SK-MEL-5 (cell line): ENCODE measurements around the gene SPX. TPM values are rescaled to one million over a fixed set of nuclear protein-coding genes. Genes with fewer than 3 reads are reported as not detected.

Experiments
- DNase-seq: peaks from one replicate; pipeline ENCODE4 v3.0.0-alpha.2; 2016; ENCODE audit warnings: low read depth, low spot score
- in situ Hi-C: cut with HindIII; loops from 2 replicates; pipeline ENCODE4 v1.10.0; 2016; ENCODE audit warnings: low sequenced_read_pairs, high pct_unique_total_duplicates, low pct_unique_long_range_greater_than_20kb
- total RNA-seq: library from RNA; depleted of rRNA; stranded (reverse); fragments of >200 nt; shearing (Covaris generic); gene quantifications from 2 replicates; pipeline ENCODE4 v1.2.3, GENCODE V29; 2014; rRNA removed

SPX gene
- total RNA-seq, 1 experiment from 2014 or later = 4.0 TPM

GRCh38 chr12:21566223-21566906 lies 40.3 kb downstream of the SPX start:
- DNase-seq = no peak
- in situ Hi-C loops = no loop called here

- DNase-seq = no peak
- in situ Hi-C loops = no loop called here
These were observed 40.9 kb downstream of the SPX start for GRCh38 chr12:21566907-21567394.

- in situ Hi-C loops = no loop called here
- no peak for DNase-seq
These were observed 42.0 kb downstream of the SPX start for GRCh38 chr12:21568115-21568514.

- in situ Hi-C loops = no loop called here
- no peak for DNase-seq
These were observed 45.0 kb downstream of the SPX start for GRCh38 chr12:21571046-21571445.

GRCh38 chr12:21573733-21574358 lies 47.8 kb downstream of the SPX start:
- in situ Hi-C loops = no loop called here
- DNase-seq = no peak

- no peak for DNase-seq
- in situ Hi-C loops = no loop called here
These were observed 50.3 kb downstream of the SPX start for GRCh38 chr12:21576431-21576830.

- no peak for DNase-seq
- in situ Hi-C loops = no loop called here
These were observed 51.4 kb downstream of the SPX start for GRCh38 chr12:21577516-21577915.

- no peak for DNase-seq
- in situ Hi-C loops = no loop called here
These were observed 54.8 kb downstream of the SPX start for GRCh38 chr12:21580748-21581516.

Other genes starting within 250 kb of the SPX start
- not detected in 2 replicates for gene SLCO1A2, start 191.4 kb upstream of the SPX start, total RNA-seq
- not detected in 2 replicates for gene IAPP, start 153.4 kb upstream of the SPX start, total RNA-seq
- gene PYROXD1, start 88.6 kb upstream of the SPX start, total RNA-seq = 10.6 and 11.4 TPM in 2 replicates
- gene RECQL, start 24.7 kb upstream of the SPX start, total RNA-seq = 72.1 and 73.2 TPM in 2 replicates
- gene GOLT1B, start 24.5 kb upstream of the SPX start, total RNA-seq = 60.4 and 66.6 TPM in 2 replicates
- gene GYS2, start 78.6 kb downstream of the SPX start, total RNA-seq = not detected in 2 replicates
- 1,885 and 2,159 TPM in 2 replicates for gene LDHB, start 131.5 kb downstream of the SPX start, total RNA-seq
- not detected in 2 replicates for gene KCNJ8, start 248.4 kb downstream of the SPX start, total RNA-seq